ENCODE data around the gene SSTR5.

DNA sequence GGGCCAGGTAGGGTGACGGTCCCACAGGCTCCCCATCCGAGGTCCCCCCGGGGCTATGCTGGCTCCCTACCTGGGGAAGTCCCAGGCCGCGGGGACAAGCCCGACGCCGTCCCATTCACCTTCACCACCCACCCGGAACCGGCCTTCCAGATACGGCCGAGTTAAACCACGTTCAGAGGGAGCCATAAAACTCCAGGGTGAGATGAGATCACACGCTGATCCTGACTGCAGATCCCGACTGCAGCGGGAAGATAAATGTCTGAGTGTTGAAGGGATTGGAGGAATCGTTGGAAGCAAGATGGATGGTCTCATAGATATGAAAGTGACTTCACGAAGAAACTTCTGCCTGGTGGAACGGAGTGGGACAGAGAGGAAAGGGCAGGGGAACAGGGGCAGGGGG is 37.1 kb downstream of the SSTR5 start:
- TF ChIP-seq, protein P1, sequence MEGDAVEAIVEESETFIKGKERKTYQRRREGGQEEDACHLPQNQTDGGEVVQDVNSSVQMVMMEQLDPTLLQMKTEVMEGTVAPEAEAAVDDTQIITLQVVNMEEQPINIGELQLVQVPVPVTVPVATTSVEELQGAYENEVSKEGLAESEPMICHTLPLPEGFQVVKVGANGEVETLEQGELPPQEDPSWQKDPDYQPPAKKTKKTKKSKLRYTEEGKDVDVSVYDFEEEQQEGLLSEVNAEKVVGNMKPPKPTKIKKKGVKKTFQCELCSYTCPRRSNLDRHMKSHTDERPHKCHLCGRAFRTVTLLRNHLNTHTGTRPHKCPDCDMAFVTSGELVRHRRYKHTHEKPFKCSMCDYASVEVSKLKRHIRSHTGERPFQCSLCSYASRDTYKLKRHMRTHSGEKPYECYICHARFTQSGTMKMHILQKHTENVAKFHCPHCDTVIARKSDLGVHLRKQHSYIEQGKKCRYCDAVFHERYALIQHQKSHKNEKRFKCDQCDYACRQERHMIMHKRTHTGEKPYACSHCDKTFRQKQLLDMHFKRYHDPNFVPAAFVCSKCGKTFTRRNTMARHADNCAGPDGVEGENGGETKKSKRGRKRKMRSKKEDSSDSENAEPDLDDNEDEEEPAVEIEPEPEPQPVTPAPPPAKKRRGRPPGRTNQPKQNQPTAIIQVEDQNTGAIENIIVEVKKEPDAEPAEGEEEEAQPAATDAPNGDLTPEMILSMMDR (IDR thresholded peaks at IDR 0.05): no peak
- no peak for TF ChIP-seq POLR2A (IDR thresholded peaks at IDR 0.05)
